ENCODE results near the gene CSAD.

- no peak for TF ChIP-seq POLR2AphosphoS5 (IDR thresholded peaks at IDR 0.05; ENCODE audit: insufficient read depth in 1 of 2, low read depth in 1 of 2)
- TF ChIP-seq CTCF (IDR thresholded peaks at IDR 0.05): no peak
- no peak for TF ChIP-seq POLR2A (IDR thresholded peaks at IDR 0.05)
Measured at GRCh38 chr12:53118751-53119300, 61.9 kb downstream of the CSAD start.
